ENCODE results near the gene KCNH1.

DNA sequence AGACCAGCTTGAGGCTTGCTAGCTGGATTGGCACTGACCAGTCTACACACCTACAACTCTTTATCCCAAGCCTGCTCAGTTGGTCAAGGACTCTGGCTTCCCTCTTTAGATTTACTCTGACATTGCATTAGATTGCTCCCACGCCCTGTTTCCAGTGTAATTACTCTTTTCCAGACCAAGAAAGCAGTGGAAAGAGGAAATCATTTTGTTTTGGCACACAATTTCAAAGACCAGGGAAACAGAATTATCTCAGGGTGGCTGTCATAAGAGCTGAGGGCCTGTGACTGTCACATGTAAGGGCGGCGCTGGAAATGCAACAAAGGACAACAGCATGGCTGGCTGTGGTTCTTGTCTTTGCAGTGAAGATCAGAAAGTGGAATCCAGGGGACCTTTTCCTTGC lies 502.5 kb downstream of the KCNH1 start:
- TF ChIP-seq CTCF (IDR thresholded peaks at IDR 0.05; ENCODE audit: low read depth, low read length): no peak
- no peak for TF ChIP-seq POLR2A (IDR thresholded peaks at IDR 0.05; ENCODE audit: extremely low read depth, insufficient read length)
